B cell (primary cell): Measurements from ENCODE around the gene COL13A1. TPM values are rescaled to one million over a fixed set of nuclear protein-coding genes. Genes with fewer than 3 reads are reported as not detected.

Source experiments
- ATAC-seq: fragments of 200-7000 bp; cut with Tn5 transposase; one replicate; pipeline ENCODE4 v1.10.0; 2021; ENCODE audit warnings: low read depth, mild to moderate bottlenecking, moderate number of reproducible peaks, moderate library complexity
- CTCF ChIA-PET: fragments of 350-600 bp; sonication (Branson Sonifier 250); formaldehyde crosslinking; loops from one replicate; lab custom pipeline; 2021; ENCODE audit warnings: antibody characterized with exemption, inconsistent platforms; lab: Charles Lee
- POLR2A ChIA-PET: fragments of 350-600 bp; sonication (Branson Sonifier 250); formaldehyde crosslinking; loops from one replicate; lab custom pipeline; 2021; ENCODE audit warnings: antibody characterized with exemption; lab: Charles Lee
- DNase-seq: peaks from one replicate; pipeline ENCODE4 v3.0.0; 2013
- H2AFZ ChIP-seq: 2 replicates; pipeline ENCODE4 v1.6.1; 2012; ENCODE audit warnings: mild to moderate bottlenecking, low read depth, low read length; ENCODE audit not compliant: insufficient read depth, poor library complexity, severe bottlenecking
- H3K27ac ChIP-seq, 2 donors: 1 replicate in 1 of 2; 2 replicates in 1 of 2; pipeline ENCODE4 v1.5.1; 2012 to 2013; ENCODE audit warnings: low read length in 2 of 2, mild to moderate bottlenecking in 2 of 2, moderate library complexity in 1 of 2
- H3K27me3 ChIP-seq, 4 experiments: fragments of 200-600 bp in 1 of 4; sonication (generic) in 1 of 4; replicated peaks in 1 of 4; 1 replicate in 2 of 4; 2 replicates in 2 of 4; pipeline versions ENCODE4 v1.6.1 to v1.7.0; 2013 to 2016; ENCODE audit warnings: low read length in 3 of 4, mild to moderate bottlenecking in 2 of 4, mixed read lengths in 1 of 4, moderate library complexity in 1 of 4; ENCODE audit not compliant: insufficient read depth in 4 of 4, control insufficient read depth in 3 of 4; ENCODE audit errors: control extremely low read depth in 1 of 4
- H3K36me3 ChIP-seq, 2 experiments: replicated peaks in 1 of 2; 1 replicate in 1 of 2; 2 replicates in 1 of 2; pipeline versions ENCODE4 v1.6.1 to v1.7.1; 2013; ENCODE audit warnings: low read length in 1 of 2; ENCODE audit not compliant: insufficient read depth in 2 of 2, control insufficient read depth in 1 of 2; ENCODE audit errors: control extremely low read depth in 1 of 2, extremely low read depth in 1 of 2
- H3K4me1 ChIP-seq, 2 donors: fragments of 200-600 bp in 1 of 2; sonication (generic) in 1 of 2; 1 replicate in 1 of 2; 2 replicates in 1 of 2; pipeline versions ENCODE4 v1.5.1 to v1.6.1; 2013 to 2017; ENCODE audit warnings: low read length in 2 of 2; ENCODE audit not compliant: control insufficient read depth in 2 of 2, insufficient read depth in 2 of 2
- H3K4me2 ChIP-seq: replicated peaks from 2 replicates; pipeline ENCODE3; 2012; ENCODE audit warnings: mild to moderate bottlenecking, low read depth, low read length; ENCODE audit not compliant: poor library complexity, severe bottlenecking
- H3K4me3 ChIP-seq, 5 experiments: fragments of 200-600 bp in 1 of 5; sonication (generic) in 1 of 5; 1 replicate in 3 of 5; 2 replicates in 2 of 5; pipeline versions ENCODE4 v1.5.1 to v1.7.0; 2011 to 2016; ENCODE audit warnings: low read length in 4 of 5, mild to moderate bottlenecking in 4 of 5, low read depth in 2 of 5, control low read depth in 1 of 5, moderate library complexity in 1 of 5; ENCODE audit not compliant: insufficient read depth in 1 of 5; ENCODE audit errors: control extremely low read depth in 1 of 5, extremely low read depth in 1 of 5
- H3K79me2 ChIP-seq: fragments of 200-600 bp; sonication (generic); one replicate; pipeline ENCODE4 v1.6.0; 2016; ENCODE audit warnings: low read length; ENCODE audit not compliant: control insufficient read depth, insufficient read depth
- H3K9ac ChIP-seq: fragments of 200-600 bp; sonication (generic); 2 replicates; pipeline ENCODE4 v1.6.1; 2017; ENCODE audit warnings: mild to moderate bottlenecking, low read length, moderate library complexity
- H3K9me3 ChIP-seq, 3 donors: one replicate each; pipeline versions ENCODE4 v1.6.1 to v1.7.1; 2013; ENCODE audit warnings: low read length in 2 of 3; ENCODE audit not compliant: control insufficient read depth in 2 of 3, insufficient read depth in 1 of 3; ENCODE audit errors: control extremely low read depth in 1 of 3
- H4K20me1 ChIP-seq: 2 replicates; pipeline ENCODE4 v1.6.0; 2012; ENCODE audit warnings: mild to moderate bottlenecking, low read length; ENCODE audit not compliant: insufficient read depth, control insufficient read depth, poor library complexity, severe bottlenecking
- H3K27ac Mint-ChIP-seq: one replicate; pipeline ENCODE4 v1.8.0; 2021; ENCODE audit warnings: mixed read lengths
- H3K27me3 Mint-ChIP-seq: one replicate; pipeline ENCODE4 v1.8.0; 2021; ENCODE audit warnings: mixed read lengths
- H3K4me1 Mint-ChIP-seq: one replicate; pipeline ENCODE4 v1.8.0; 2021; ENCODE audit warnings: mixed read lengths
- H3K4me3 Mint-ChIP-seq: one replicate; pipeline ENCODE4 v1.8.0; 2021; ENCODE audit warnings: mixed read lengths
- H3K9me3 Mint-ChIP-seq: one replicate; pipeline ENCODE4 v1.8.0; 2022; ENCODE audit warnings: mixed read lengths; ENCODE audit not compliant: insufficient read depth
- CTCF ChIP-seq: fragments of 200-600 bp; IDR thresholded peaks from one replicate; pipeline ENCODE4 v1.8.0; 2022; ENCODE audit warnings: antibody characterized with exemption, mild to moderate bottlenecking
- EZH2 ChIP-seq: IDR thresholded peaks from 2 replicates; pipeline ENCODE4 v1.6.1; 2012; ENCODE audit warnings: borderline replicate concordance, low read depth, mild to moderate bottlenecking, moderate library complexity, low read length; ENCODE audit not compliant: insufficient read depth, poor library complexity, severe bottlenecking
- WGBS: methylation state at CpG from one replicate; pipeline ENCODE4 v1.1.5; 2013; ENCODE audit warnings: missing lambda C conversion rate; ENCODE audit not compliant: insufficient coverage; 5-methylcytosine and 5-hydroxymethylcytosine counted together
- intact Hi-C: fragments of 100-400 bp; cut with micrococcal nuclease; formaldehyde crosslinking; loops from one replicate; pipeline ENCODE4 v1.10.0; 2022
- polyA plus RNA-seq: library from polyadenylated mRNA; depleted of rRNA; stranded (reverse); fragments of >200 nt; gene quantifications from 2 replicates; pipeline ENCODE4 v1.2.3, GENCODE V29; 2012
- total RNA-seq, 2 donors: library from RNA; stranded (reverse); fragments of 120-200 nt in 1 of 2; gene quantifications; 1 replicate in 1 of 2; 2 replicates in 1 of 2; pipeline versions ENCODE4 v1.2.3 to v1.2.4, GENCODE V29; 2013 to 2022

Gene COL13A1
- total and polyA plus RNA-seq, 2 donors (not counting 1 experiment from before 2014, with no cell fraction given), result not detected

GRCh38 chr10:70000262-70000661, 198.6 kb downstream of the COL13A1 start:
- Histone ChIP-seq H3K4me1 (no peaks in the 10 kb centered on the region), H2AFZ (no peak overlapping the region), H3K36me3 (no peaks in the 10 kb centered on the region), H3K27ac (no peak overlapping the region), H3K4me3 (no peak overlapping the region), H3K9ac (no peak overlapping the region), H3K79me2 (no peaks in the 10 kb centered on the region), H3K4me2 (no peak overlapping the region), H3K9me3 (peaks cover 0 to 1% (median 0%) of the 10 kb centered on the region in 3 donors), H4K20me1 (no peaks in the 10 kb centered on the region), H3K27me3 (peaks cover 0 to 4% (median 1%) of the 10 kb centered on the region in 4 experiments)
- peaks cover 25% of the 10 kb centered on the region for H3K27me3 Mint-ChIP-seq
- ATAC-seq (no peak), DNase-seq (no peak)
- H3K4me3 Mint-ChIP-seq, result no peak overlapping the region
- WGBS, result no CpG with 5 or more reads among the region's 4 CpGs
- H3K9me3 Mint-ChIP-seq, result no peaks in the 10 kb centered on the region
- no peak overlapping the region for H3K27ac Mint-ChIP-seq
- ChIA-PET POLR2A (no interaction called here), CTCF (no interaction called here)
- intact Hi-C loops, result no loop called here
- no peak for TF ChIP-seq EZH2
- no peak for TF ChIP-seq CTCF
- no peaks in the 10 kb centered on the region for H3K4me1 Mint-ChIP-seq

- DNase-seq (no peak), ATAC-seq (no peak)
- no peak overlapping the region for H3K4me2 ChIP-seq
- no peaks in the 10 kb centered on the region for H3K36me3 ChIP-seq
- no peak overlapping the region for H2AFZ ChIP-seq
- peaks cover 7% of the 10 kb centered on the region for H3K9me3 Mint-ChIP-seq
- no peak for TF ChIP-seq EZH2
- TF ChIP-seq CTCF, result no peak
- H3K4me3 ChIP-seq, result no peak overlapping the region
- H3K9ac ChIP-seq, result no peak overlapping the region
- peaks cover 48% of the 10 kb centered on the region for H3K27me3 Mint-ChIP-seq
- no peaks in the 10 kb centered on the region for H3K4me1 Mint-ChIP-seq
- no peaks in the 10 kb centered on the region for H3K79me2 ChIP-seq
- POLR2A ChIA-PET, result interaction anchor here (0.5 kb wide), 1 partner anchor 38 kb away, joined by 4 read pairs; no protein-coding TSS in a partner anchor
- CTCF ChIA-PET, result no interaction called here
- no peak overlapping the region for H3K27ac Mint-ChIP-seq
- no peaks in the 10 kb centered on the region for H3K4me1 ChIP-seq
- no peaks in the 10 kb centered on the region for H4K20me1 ChIP-seq
- no peak overlapping the region for H3K4me3 Mint-ChIP-seq
- peaks cover 0 to 4% (median 1%) of the 10 kb centered on the region in 4 experiments for H3K27me3 ChIP-seq
- H3K9me3 ChIP-seq, result peaks cover 0 to 3% (median 0%) of the 10 kb centered on the region in 3 donors
- intact Hi-C loops, result no loop called here
- WGBS, result 96% methylated on average over 7 of the region's 9 CpGs
- no peak overlapping the region for H3K27ac ChIP-seq
These were observed 205.6 kb downstream of the COL13A1 start for GRCh38 chr10:70007116-70007820.
